Measurements from ENCODE around the gene CSRNP2.
"Not testable (repeated sequence)": the region's sequence is repeated elsewhere in the genome, so short reads cannot be mapped to it uniquely, and the experiment has no call there.

CSRNP2 gene

GRCh38 chr12:51083126-51083833 is at the start of gene CSRNP2:
Gene CSRNP2 (minus strand): TSS chr12:51083596. CDS start chr12:51076561, 7,035 bp downstream.
- DNase-seq (ENCODE audit: low read depth in 1 of 2, low spot score in 1 of 2) = peak; percentile 88 to 89

DNA sequence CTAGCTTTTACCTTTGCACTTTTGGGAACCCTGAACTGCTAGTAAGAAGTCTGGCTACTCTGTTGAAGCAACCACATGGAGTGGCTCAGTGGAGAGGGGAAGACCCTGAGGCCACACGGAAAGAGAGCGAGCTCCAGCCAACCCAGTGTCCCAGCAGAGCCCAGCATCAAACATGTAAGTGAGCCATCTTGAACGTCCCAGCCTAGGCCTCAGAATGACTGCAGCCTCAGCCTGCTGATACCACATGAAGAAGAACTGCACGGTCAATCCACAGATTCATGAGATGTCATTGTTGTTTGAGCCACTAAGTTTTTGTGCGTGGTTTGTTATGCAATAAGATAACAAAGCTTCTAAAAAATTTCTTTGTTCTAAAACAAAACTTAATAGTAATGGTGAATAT is 49.3 kb upstream of the CSRNP2 start:
- DNase-seq (ENCODE audit: low read depth in 1 of 2, low spot score in 1 of 2) = no peak

GRCh38 chr12:51131745-51132521 is 48.5 kb upstream of the CSRNP2 start:
- no peak for DNase-seq (ENCODE audit: low read depth in 1 of 2, low spot score in 1 of 2)

DNA sequence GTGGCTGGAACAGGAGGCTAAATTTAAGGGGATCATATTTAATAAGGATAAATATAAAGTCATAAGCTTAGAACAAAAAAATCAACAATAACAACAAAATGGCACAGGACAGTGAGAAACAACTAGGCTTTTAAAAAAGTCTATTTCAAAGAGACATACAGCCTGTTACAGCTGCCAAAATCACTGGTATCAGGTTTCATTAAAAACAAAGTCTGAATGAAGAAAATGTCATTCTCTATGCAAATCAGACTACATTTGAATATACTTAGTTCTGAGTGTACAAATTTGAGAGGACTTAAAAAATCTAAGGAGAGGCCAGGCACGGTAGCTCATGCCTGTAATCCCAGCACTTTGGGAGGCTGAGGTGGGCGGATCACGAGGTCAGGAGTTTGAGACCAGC is 45.5 kb upstream of the CSRNP2 start:
- no peak for DNase-seq (ENCODE audit: low read depth in 1 of 2, low spot score in 1 of 2)

DNA sequence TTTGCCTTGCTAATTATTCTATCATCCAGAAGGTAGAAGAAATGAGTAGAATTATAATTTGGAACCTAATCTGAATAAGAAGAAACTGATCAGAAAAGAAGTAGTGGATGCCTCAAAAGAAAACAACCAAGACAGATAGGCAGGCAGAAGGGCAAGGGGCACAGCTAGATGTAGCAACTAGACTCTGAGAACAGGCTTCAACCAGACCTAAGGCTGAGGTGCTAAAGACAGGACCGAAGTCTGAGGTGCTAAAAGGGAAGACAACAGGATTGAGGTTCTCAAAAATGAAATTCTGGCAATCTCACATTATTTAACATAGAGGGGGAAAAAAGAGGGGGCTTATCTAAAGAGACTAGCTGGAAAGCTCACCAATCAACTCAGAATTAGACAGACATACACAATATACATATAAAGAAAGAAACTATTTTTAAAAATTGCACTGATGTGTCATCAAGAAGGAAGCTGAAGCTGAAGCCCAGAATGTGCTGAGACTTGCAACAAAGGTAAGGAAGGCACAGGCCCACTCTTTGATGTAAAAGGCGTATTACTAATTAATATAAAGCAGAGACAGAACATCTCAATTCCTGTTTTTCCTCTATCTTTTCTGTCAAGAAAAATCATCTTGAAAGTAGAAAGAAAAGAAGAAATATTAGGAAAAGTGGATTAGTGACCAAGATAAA is 43.8 kb upstream of the CSRNP2 start:
- no peak for DNase-seq (ENCODE audit: low read depth in 1 of 2, low spot score in 1 of 2)

DNA sequence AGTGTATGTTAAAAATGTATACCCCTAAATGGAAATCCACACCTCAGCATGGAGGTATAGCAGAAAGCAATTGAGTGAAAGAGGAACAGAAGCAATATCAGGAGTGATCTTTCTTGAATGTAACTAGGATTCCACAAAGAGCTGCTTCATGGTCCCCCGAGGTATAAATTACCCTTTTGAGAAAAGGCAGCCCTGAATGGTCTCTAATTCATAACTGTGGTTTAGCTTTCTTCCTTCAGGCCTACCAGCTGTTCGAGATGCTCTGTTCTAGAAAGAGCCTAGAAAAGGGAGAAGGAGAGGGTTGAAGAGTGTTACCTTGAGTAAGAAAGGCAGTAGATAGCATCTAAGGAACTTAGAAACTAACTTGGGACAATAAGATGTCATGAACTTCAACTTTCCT is 42.9 kb upstream of the CSRNP2 start:
- no peak for DNase-seq (ENCODE audit: low read depth in 1 of 2, low spot score in 1 of 2)

DNA sequence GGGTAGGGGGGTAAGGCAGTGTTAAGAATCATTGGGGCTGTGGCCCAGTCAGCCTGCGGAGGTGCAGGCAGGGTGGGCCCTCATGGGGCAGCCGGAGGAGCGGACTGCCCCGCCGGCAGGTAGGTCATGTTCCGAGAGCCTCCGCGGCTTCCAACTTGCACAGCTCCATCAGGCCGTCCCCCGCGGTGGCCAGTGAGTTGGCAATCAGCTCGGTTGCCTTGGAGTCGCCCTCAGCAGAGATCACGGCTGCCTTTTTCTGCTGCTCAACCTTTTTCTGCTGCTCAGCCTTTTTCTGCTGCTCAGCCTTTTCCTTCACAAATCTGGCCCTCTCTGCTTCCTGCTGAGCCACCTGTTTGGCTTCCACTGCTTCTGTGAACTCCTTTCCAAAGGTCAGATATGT is 41.1 kb upstream of the CSRNP2 start:
- no peak for DNase-seq (ENCODE audit: low read depth in 1 of 2, low spot score in 1 of 2)

GRCh38 chr12:51122844-51123243 is 39.4 kb upstream of the CSRNP2 start:
- DNase-seq (ENCODE audit: low read depth in 1 of 2, low spot score in 1 of 2) = no peak

DNA sequence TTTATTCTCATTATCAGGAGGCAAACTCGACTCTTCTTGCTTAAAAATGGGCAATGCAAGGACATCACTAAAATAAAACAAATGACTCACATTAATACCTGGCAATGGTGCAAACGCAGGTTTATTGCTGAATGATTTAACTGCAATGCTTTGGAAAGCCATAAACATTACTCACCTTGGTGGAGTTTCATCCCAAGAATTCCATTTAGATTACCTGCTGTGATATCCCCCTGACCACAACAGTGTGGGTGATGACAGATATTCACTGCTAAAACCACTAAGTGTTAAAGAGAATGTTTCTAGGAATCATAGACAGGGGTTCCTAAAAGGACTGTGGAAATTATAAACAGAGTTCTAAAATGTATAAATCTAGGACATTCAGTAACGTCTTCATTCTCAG is 35.3 kb upstream of the CSRNP2 start:
- no peak for DNase-seq (ENCODE audit: low read depth in 1 of 2, low spot score in 1 of 2)

- DNase-seq (ENCODE audit: low read depth in 1 of 2, low spot score in 1 of 2) = no peak
Measured at GRCh38 chr12:51115533-51115932, 32.1 kb upstream of the CSRNP2 start.

DNA sequence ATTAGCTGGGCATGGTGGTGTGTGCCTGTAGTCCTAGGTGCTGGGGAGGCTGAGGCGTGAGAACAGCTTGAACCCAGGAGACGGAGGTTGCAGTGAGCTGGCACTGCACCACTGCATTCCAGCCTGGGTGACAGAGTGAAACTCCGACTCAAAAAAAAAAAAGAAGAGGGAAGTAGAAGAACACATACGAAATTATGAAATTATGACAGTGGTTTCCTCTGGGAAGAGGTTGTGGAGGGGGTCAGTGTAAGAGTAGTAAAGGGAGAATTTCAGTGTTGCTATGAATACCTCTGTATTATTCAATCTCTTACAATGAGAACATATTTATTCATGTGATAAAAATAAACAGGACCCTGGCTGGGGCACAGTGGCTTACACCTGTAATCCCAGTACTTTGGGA is 24.7 kb upstream of the CSRNP2 start:
- DNase-seq (ENCODE audit: low read depth in 1 of 2, low spot score in 1 of 2) = no peak

- DNase-seq (ENCODE audit: low read depth in 1 of 2, low spot score in 1 of 2) = no peak
Measured at GRCh38 chr12:51103977-51104376, 20.6 kb upstream of the CSRNP2 start.

- no peak for DNase-seq (ENCODE audit: low read depth in 1 of 2, low spot score in 1 of 2)
Measured at GRCh38 chr12:51098611-51099010, 15.2 kb upstream of the CSRNP2 start.

DNA sequence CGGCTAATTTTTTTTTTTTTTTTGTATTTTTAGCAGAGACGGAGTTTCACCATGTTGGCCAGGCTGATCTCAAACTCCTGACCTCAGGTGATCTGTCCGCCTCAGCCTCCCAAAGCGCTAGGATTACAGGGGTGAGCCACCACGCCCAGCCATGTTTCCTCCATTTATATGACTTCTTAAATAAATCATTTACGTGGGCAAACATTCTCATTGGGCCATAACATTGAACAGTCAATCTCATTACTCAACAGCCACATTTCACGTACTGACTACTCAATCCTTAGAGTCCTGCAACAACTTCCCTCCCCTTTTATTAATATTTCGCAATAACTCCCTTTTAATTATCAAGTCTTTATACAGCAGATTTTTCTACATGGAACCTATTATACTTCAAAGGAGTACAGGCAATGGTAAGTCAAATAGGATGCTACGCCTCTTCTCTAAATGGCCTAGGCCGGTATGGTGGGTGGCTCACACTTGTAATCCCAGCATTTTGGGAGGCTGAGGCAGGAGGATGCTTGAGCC is 7.4 kb upstream of the CSRNP2 start:
- no peak for DNase-seq (ENCODE audit: low read depth in 1 of 2, low spot score in 1 of 2)

- no peak for DNase-seq (ENCODE audit: low read depth in 1 of 2, low spot score in 1 of 2)
Measured at GRCh38 chr12:51087818-51088217, 4.4 kb upstream of the CSRNP2 start.

DNA sequence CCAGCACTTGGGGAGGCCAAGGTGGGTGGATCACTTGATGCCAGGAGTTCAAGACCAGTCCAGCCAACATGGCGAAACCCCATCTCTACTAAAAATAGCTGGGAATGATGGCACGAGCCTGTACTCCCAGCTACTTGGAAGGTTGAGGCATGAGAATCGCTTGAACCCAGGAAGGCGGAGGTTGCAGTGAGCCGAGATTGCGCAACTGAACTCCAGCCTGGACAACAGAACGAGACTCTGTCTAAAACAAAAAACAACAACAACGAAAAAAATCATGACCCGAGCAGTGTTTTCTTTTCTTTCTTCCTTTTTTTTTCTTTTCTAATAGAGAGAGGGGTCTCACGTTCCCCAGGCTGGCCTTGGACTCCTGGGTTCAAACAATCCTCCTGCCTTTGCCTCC is 3.5 kb upstream of the CSRNP2 start:
- DNase-seq (ENCODE audit: low read depth in 1 of 2, low spot score in 1 of 2) = no peak

DNA sequence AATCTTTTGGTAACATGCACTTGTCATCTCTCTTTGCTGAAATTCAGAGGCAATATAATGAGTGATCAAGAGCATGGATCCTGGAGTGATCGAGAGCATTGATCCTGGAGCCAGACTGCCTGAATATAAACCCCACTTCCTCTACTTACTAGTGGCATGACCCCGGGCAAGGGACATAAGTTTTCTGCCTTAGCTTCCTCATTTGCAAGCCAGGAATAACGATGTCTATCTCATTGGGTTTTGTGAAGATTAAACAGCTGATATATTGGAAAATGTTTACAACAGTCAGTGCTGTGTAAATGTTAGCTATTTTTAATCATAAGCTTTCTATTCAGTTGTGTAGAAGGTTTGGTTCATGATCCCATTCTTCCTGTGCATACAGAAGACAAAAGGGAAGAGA is 2.4 kb upstream of the CSRNP2 start:
- no peak for DNase-seq (ENCODE audit: low read depth in 1 of 2, low spot score in 1 of 2)

DNA sequence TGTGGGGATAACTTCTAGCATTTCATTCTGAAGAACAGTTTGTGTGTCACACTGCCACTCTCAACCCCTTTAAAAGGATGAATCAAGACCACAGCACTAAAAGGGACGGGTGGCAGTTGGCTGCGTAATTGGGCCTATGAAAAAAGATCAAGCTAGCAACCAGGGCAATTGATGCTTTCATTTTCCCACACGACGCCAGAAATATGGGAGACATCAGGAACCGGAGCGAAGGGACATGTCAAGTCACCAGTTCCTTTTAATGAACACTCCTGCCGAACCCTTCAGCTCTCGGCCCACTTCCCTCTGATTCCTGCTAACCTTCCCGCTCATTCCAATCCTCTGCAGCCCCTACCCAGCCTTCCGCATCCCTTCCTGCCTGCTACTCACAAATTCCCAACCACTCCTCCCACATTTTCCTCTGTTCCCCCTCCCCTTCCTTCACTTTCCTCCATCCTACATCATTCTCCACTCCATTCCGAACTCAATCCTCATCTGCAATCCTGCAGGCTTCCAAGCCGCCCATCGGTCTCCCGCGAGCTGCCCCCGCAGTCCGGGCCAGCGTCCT is 753 bp downstream of the CSRNP2 start:
- no peak for DNase-seq (ENCODE audit: low read depth in 1 of 2, low spot score in 1 of 2)

DNA sequence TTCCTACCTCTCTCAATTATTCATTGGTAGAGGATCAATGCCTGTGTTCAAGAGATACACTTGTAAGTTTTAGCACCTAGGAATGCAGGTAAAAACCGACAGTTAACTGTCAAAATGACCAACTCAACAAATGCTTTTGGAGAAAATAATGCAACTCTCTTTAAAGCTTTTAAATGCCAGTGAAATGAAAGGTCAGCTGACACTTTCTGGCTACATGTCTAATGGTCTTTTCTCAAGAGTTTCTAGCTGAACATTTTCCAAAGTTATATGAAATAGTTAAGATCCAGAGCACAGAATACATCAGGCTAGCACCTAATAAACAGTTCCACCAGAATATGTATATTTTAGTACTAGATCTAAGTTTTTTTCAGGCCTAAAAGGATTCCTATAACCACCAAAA is 2.0 kb downstream of the CSRNP2 start:
- no peak for DNase-seq (ENCODE audit: low read depth in 1 of 2, low spot score in 1 of 2)

- no peak for DNase-seq (ENCODE audit: low read depth in 1 of 2, low spot score in 1 of 2)
Measured at GRCh38 chr12:51080136-51080535, 3.3 kb downstream of the CSRNP2 start.

DNA sequence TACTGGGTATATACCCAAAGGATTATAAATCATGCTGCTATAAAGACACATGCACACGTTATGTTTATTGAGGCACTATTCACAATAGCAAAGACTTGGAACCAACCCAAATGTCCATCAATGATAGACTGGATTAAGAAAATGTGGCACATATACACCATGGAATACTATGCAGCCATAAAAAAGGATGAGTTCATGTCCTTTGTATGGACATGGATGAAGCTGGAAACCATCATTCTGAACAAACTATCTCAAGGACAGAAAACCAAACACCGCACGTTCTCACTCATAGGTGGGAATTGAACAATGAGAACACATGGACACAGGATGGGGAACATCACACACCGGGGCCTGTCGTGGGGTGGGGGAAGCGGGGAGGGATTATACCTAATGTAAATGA is 4.5 kb downstream of the CSRNP2 start:
- DNase-seq (ENCODE audit: low read depth in 1 of 2, low spot score in 1 of 2) = not testable (repeated sequence)

DNA sequence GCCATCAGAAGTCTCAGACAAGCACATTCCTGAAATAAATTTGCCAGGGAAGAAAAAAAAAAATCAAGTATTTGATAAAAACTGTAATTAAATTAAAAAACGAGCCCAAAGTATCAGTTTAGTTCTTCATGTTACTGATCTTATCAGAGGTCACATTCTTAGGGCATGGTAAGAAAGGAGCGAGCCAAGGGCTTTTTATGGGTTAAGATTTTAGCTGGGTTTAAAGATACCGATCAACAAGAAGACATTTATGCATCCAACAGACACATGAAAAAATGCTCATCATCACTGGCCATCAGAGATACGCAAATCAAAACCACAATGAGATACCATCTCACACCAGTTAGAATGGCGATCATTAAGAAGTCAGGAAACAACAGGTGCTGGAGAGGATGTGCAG is 5.0 kb downstream of the CSRNP2 start:
- not testable (repeated sequence) for DNase-seq (ENCODE audit: low read depth in 1 of 2, low spot score in 1 of 2)
